Glutamatergic neuron (in vitro differentiated cells): ENCODE measurements around the gene CTCF. TPM values are rescaled to one million over a fixed set of nuclear protein-coding genes. Genes with fewer than 3 reads are reported as not detected.

Experiments
- DNase-seq: peaks from one replicate; pipeline ENCODE4 v3.0.0; 2022
- H3K27ac Mint-ChIP-seq: one replicate; pipeline ENCODE4 v1.8.0; 2020; ENCODE audit warnings: mild to moderate bottlenecking, mixed read lengths, inconsistent platforms; ENCODE audit not compliant: unreplicated experiment
- H3K27me3 Mint-ChIP-seq: one replicate; pipeline ENCODE4 v1.8.0; 2020; ENCODE audit warnings: mild to moderate bottlenecking, moderate library complexity, mixed read lengths, inconsistent platforms; ENCODE audit not compliant: unreplicated experiment
- H3K36me3 Mint-ChIP-seq: one replicate; pipeline ENCODE4 v1.8.0; 2020; ENCODE audit warnings: mild to moderate bottlenecking, mixed read lengths, inconsistent platforms; ENCODE audit not compliant: unreplicated experiment
- H3K4me1 Mint-ChIP-seq: one replicate; pipeline ENCODE4 v1.8.0; 2020; ENCODE audit warnings: mild to moderate bottlenecking, low read depth, mixed read lengths, inconsistent platforms; ENCODE audit not compliant: unreplicated experiment
- H3K4me3 Mint-ChIP-seq: one replicate; pipeline ENCODE4 v1.8.0; 2020; ENCODE audit warnings: mild to moderate bottlenecking, mixed read lengths, inconsistent platforms; ENCODE audit not compliant: unreplicated experiment
- H3K9me3 Mint-ChIP-seq: one replicate; pipeline ENCODE4 v1.8.0; 2020; ENCODE audit warnings: mild to moderate bottlenecking, moderate library complexity, mixed read lengths, inconsistent platforms; ENCODE audit not compliant: unreplicated experiment
- total RNA-seq: library from RNA; stranded (reverse); fragmentation: NEBNext Ultra II Directional; extraction: Animal tissue kit (Norgen Biotek cat#: 25700); gene quantifications from one replicate; pipeline ENCODE4 v1.2.1, GENCODE V29; 2021; ENCODE audit not compliant: unreplicated experiment
- TF ChIP-seq, protein P1 (sequence below): fragments of 200-600 bp; sonication (generic); IDR thresholded peaks from one replicate; pipeline ENCODE4 v1.5.0; 2021; ENCODE audit not compliant: partially characterized antibody, unreplicated experiment

CTCF gene
- total RNA-seq, 1 donor from 2014 or later: 42.8 TPM

DNA sequence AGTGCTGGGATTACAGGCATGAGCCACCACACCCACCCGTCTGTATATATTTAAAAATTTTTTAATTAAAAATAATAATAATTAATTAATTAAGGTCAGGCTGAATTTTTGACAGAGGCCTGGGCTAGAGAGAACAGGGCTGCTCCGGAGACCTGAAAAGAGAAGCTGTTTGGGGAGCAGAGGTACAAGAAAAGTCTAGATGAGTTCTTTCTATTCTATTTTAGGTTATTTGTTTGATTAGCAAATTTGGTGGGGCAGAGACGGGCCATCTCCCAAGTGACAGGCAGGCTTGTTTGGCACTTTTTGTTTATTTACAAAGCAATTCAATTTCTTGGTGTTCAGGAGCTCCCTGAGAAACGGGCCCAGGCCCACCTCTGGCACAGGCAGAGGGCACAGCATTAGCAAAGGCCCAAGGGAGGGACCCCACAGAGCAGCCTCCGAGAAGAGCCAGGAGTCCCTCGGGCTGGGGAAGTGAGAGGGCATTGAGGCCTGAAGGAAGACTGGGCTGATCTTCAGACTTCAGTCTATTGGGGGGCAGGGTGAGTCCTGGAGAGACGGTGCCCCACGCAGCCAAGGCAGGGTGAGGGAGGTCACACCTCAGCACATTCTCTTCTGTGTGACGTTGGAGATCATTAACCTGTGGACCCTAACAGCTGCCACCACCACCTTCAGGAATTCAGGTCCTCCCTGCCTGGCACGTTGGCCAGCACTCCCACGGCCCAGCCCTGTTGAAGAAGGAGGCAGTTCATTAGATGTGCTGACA lies 44.5 kb upstream of the CTCF start:
- Mint-ChIP-seq H3K27me3 (peaks cover 10% of the 10 kb centered on the region), H3K9me3 (peaks cover 5% of the 10 kb centered on the region), H3K4me1 (no peaks in the 10 kb centered on the region), H3K27ac (peak overlapping the region; percentile 38), H3K36me3 (no peaks in the 10 kb centered on the region), H3K4me3 (no peak overlapping the region)
- DNase-seq: no peak
- TF ChIP-seq, protein P1, sequence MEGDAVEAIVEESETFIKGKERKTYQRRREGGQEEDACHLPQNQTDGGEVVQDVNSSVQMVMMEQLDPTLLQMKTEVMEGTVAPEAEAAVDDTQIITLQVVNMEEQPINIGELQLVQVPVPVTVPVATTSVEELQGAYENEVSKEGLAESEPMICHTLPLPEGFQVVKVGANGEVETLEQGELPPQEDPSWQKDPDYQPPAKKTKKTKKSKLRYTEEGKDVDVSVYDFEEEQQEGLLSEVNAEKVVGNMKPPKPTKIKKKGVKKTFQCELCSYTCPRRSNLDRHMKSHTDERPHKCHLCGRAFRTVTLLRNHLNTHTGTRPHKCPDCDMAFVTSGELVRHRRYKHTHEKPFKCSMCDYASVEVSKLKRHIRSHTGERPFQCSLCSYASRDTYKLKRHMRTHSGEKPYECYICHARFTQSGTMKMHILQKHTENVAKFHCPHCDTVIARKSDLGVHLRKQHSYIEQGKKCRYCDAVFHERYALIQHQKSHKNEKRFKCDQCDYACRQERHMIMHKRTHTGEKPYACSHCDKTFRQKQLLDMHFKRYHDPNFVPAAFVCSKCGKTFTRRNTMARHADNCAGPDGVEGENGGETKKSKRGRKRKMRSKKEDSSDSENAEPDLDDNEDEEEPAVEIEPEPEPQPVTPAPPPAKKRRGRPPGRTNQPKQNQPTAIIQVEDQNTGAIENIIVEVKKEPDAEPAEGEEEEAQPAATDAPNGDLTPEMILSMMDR: no peak

DNA sequence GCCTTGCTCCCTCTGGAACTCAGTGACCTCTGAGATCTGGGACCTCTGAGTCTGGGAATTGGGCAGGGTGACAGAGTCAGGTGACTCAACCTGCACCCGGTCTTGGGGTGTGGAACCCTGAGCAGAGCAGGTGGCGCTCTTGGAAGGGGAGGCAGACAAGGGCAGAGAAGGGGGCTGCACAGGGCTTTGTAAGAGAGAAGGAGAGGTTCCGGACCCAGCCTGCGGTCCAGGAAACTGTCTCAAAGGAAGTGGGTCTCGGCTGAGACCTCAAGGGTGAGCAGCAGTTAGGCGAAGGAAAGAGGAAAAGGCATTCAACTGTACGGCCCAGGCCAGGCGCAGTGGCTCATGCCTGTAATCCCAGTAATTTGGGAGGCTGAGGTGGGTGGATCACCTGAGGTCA lies 43.6 kb upstream of the CTCF start:
- Mint-ChIP-seq H3K9me3 (peaks cover 5% of the 10 kb centered on the region), H3K4me1 (no peaks in the 10 kb centered on the region), H3K36me3 (no peaks in the 10 kb centered on the region), H3K27me3 (peaks cover 11% of the 10 kb centered on the region), H3K27ac (no peak overlapping the region), H3K4me3 (no peak overlapping the region)
- TF ChIP-seq, protein P1: no peak
- no peak for DNase-seq

DNA sequence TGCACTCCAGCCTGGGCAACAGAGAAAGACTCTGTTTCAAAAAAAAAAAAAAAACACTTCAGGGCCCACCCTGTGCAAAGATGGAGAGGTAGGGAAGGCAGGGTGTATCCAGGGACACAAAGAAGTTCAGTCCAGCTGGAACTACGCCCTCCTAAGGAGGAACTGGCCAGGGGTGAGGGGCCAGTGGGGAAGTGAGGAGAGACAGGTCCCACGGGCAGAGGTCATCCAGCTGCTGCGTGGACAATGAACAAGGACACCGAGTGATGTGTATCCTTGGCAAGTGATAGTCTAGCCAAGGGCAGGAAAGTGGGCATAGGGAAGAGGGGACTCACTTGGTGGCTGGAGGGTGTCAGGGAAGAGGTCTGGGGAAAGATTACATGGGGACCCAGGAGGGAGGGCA lies 43.1 kb upstream of the CTCF start:
- Mint-ChIP-seq H3K36me3 (no peaks in the 10 kb centered on the region), H3K4me1 (no peaks in the 10 kb centered on the region), H3K9me3 (peaks cover 5% of the 10 kb centered on the region), H3K4me3 (no peak overlapping the region), H3K27me3 (peaks cover 11% of the 10 kb centered on the region), H3K27ac (peak overlapping the region; percentile 39)
- no peak for DNase-seq
- TF ChIP-seq, protein P1: no peak

DNA sequence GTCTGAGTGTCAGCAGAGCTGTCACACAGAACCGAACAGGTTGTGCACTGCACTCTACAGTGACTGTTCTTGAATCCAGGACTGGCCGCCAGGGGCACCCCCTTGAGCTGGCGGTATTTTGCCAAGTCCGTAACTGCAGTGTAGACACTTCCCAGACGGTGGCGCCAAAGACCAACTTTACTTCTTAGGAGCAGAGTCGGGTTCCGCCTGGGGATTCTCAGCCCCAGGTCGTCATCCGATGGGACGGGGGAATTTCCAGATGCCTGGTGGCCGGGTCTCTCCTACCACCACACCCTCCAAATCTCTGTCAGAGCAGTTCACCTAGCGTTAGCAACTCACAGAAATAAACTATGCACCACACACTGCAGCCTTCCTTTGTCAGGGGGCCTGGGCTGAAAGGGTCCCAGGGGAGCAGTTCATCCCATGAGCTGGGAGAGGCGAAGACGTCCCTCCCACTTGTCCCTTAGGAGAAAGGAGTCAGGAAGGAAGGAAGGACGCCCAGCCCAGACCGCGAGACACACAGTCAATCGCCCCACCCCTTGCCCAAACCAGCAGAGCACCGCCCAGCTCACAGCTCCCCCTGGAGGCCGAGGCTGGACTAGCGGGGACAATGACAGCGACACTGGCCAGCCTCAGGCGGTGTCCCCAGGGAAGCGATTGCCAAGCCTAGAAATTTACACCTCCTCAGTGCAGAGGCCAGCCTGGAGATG lies 41.1 kb upstream of the CTCF start:
- H3K4me1 Mint-ChIP-seq: peaks cover 2% of the 10 kb centered on the region
- H3K36me3 Mint-ChIP-seq: no peaks in the 10 kb centered on the region

More for the DNA sequence above, 41.1 kb upstream of the CTCF start:
- DNase-seq: peak; percentile 98
- Mint-ChIP-seq H3K27me3 (peaks cover 18% of the 10 kb centered on the region), H3K4me3 (peak overlapping the region; percentile 92), H3K27ac (peak overlapping the region; percentile 93), H3K9me3 (peaks cover 11% of the 10 kb centered on the region)
- TF ChIP-seq, protein P1: peak; percentile 89
